Measurements from ENCODE around the gene ALPL.

GRCh38 chr1:21587602-21587953 is 78.4 kb downstream of the ALPL start:
- TF ChIP-seq CTCF (IDR thresholded peaks at IDR 0.05; ENCODE audit: low read depth, low read length) (no peak), EZH2phosphoT487 (IDR thresholded peaks at IDR 0.05; ENCODE audit: low read depth) (no peak)

Measured in OCI-LY3 (cell line).